ENCODE data around the gene ATP11B.

Gene ATP11B

DNA sequence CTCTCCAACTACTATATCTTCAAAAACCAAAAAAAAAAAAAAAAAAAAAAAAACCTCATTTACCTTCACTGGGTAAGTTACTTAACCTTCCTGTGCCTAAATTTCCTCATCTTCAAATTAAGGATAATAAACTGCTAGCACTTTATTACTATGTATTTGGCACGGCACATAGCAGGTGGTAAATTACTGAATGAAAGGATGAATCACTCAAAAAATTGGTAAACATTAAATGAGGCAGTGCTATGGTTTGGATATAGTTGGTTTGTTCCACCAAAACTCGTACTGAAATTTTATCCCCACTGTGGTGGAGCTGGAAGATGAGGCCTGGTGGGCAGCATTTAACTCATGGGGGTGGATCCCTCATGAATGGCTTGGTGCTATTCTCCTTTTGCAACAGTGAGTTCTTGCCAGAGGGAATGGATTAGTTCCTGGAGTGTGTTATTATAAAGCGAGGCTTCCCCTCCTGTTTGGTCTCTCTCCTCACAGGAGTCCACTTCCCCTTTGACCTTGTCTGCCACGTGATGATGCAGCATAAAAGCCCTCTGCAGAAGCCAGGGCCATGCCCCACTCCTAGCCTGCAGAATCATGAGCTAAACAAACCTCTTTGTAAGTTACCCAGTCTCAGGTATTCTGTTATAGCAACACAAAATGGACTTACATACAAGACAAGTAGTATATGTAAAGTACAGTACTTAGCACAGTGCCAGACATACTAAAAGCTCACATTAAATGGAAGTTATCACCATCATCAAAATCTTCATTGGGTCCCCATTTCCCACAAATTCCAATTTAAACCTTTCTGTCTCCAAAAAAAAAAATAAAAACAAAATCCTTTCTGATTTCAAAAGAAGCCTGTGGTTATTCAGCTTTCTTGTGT, 166.4 kb downstream of the ATP11B start:
- no peak for DNase-seq

DNA sequence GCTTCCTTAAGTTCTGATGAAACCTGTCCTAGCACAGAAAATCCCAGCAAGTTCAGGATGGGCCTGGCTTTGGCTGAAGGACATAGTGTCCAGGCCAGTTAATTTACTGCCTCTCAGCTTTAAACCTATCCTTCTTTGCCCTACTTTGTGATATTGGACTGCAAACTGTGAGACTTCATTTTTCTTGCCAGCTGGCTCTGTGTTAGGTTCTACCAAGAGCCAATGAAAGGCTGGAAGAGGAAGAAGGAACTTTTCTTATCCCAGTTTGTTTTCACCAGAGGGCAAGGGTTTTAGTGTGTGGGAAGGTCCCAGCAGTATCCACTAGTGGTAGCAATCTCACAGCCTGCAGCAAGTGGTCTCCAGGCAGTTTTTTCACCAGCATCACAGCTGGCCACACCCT, 168.9 kb downstream of the ATP11B start:
- no peak for DNase-seq

DNA sequence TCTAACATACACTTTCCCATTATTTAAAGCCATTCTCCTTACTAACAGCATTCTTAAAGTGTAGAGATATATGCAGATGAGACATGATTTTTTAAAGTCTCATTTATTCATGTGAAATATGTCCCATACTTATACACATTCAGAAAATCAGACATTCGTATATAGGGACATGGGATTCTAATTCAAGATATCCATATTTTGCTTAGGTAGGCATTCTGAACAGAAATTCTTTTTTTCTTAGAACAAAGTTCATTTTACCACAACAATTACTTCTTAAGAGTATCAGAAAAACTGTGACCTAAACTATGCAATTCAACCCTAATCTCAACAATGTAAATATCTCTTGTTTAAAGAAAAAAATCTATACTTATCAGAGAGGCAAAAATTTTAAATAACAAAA, 170.9 kb downstream of the ATP11B start:
- DNase-seq: no peak

DNA sequence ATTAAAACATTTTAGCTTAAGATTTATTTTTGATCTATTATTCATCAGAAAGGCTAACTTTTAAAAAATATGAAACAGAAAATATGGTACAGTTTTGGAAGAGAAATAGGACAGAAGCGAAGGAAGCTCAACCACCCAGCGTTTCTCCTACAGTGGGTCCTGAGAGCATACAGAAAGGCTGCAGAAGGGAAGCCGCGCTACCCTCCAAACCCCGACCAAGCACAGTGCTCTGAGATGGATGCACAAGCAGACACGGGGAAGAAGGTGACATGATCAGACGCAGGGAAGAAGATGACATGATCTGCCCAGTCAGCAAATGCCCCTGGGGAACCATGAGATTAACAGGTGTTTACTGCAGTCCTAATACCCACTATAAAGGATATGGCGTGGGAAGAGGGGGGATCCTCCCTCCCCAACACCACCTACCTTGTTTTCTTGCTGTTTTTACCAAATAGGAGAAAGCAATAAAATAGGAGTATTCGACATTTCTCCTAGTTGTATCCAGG, 172.6 kb downstream of the ATP11B start:
- no peak for DNase-seq

GRCh38 chr3:182967218-182968204, 174.2 kb downstream of the ATP11B start:
- no peak for DNase-seq

DNA sequence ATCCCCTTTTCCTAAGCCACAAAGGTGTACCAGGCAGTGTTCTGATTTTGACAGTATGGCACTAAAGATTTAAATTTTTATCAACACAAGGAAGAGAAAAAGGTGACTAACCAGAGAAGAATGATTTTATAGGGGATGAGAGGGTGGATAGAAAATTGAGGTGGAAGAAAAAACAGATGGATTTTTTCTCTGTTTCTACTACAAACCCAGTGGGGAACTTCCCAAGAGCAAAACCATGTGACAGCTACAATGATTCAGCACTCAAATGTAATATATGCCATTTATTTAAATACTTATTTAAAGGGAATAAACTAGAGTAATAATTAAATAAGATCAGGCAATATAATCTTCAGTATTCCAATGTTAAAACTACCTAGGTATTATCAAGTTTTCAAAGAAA, 176.0 kb downstream of the ATP11B start:
- DNase-seq: peak; percentile 55

- no peak for DNase-seq
Observed at GRCh38 chr3:182969853-182970252, 176.5 kb downstream of the ATP11B start.

- no peak for DNase-seq
Observed at GRCh38 chr3:182970811-182971418, 177.6 kb downstream of the ATP11B start.
